ENCODE results near the gene IFIT1. TPM values are rescaled to one million over a fixed set of nuclear protein-coding genes. Genes with fewer than 3 reads are reported as not detected.
"Not testable (repeated sequence)": the region's sequence is repeated elsewhere in the genome, so short reads cannot be mapped to it uniquely, and the experiment has no call there.

Gene IFIT1
- total and polyA plus RNA-seq, 4 experiments from 2014 or later: 4.3 to 15.2 (median 5.7) TPM

GRCh38 chr10:89347701-89348457 is 44.5 kb upstream of the IFIT1 start:
- intact Hi-C loops (cut with micrococcal nuclease): no loop called here

GRCh38 chr10:89348481-89348880 is 43.9 kb upstream of the IFIT1 start:
- H3K36me3 Mint-ChIP-seq: no peaks in the 10 kb centered on the region
- no peak for DNase-seq
- H3K4me1 Mint-ChIP-seq: peaks cover 4 to 17% (median 6%) of the 10 kb centered on the region in 4 donors
- POLR2A ChIA-PET (ENCODE audit: partially characterized antibody): no interaction called here
- Histone ChIP-seq H3K27me3 (ENCODE audit: insufficient read depth, low read length) (no peaks in the 10 kb centered on the region), H3K4me1 (ENCODE audit: insufficient read depth, low read length) (peaks cover 6% of the 10 kb centered on the region), H3K27ac (ENCODE audit: low read depth, low read length) (no peak overlapping the region), H3K4me3 (ENCODE audit: low read length in 2 of 2) (no peak overlapping the region), H3K36me3 (ENCODE audit: insufficient read depth, low read length) (no peaks in the 10 kb centered on the region), H3K9me3 (ENCODE audit: control insufficient read depth in 1 of 2, low read length in 2 of 2) (no peaks in the 10 kb centered on the region)
- no peak overlapping the region for H3K4me3 Mint-ChIP-seq
- H3K27me3 Mint-ChIP-seq: peaks cover 2 to 5% of the 10 kb centered on the region in 2 donors
- no peak overlapping the region for H3K27ac Mint-ChIP-seq
- CTCF ChIA-PET (ENCODE audit: partially characterized antibody): interaction anchor here (1.0 kb wide), 1 partner anchor 11 kb away, joined by 3 read pairs; no protein-coding TSS in a partner anchor
- intact Hi-C loops (cut with micrococcal nuclease): no loop called here
- no peaks in the 10 kb centered on the region for H3K9me3 Mint-ChIP-seq

More at GRCh38 chr10:89347701-89348457, 44.5 kb upstream of the IFIT1 start:
- Histone ChIP-seq H3K9me3 (ENCODE audit: control insufficient read depth in 1 of 2, low read length in 2 of 2) (no peaks in the 10 kb centered on the region), H3K27me3 (ENCODE audit: insufficient read depth, low read length) (no peaks in the 10 kb centered on the region), H3K4me1 (ENCODE audit: insufficient read depth, low read length) (peaks cover 6% of the 10 kb centered on the region), H3K27ac (ENCODE audit: low read depth, low read length) (no peak overlapping the region), H3K4me3 (ENCODE audit: low read length in 2 of 2) (no peak overlapping the region), H3K36me3 (ENCODE audit: insufficient read depth, low read length) (no peaks in the 10 kb centered on the region)
- ChIA-PET POLR2A (ENCODE audit: partially characterized antibody) (no interaction called here), CTCF (ENCODE audit: partially characterized antibody) (interaction anchor here (1.0 kb wide), 1 partner anchor 11 kb away, joined by 3 read pairs; no protein-coding TSS in a partner anchor)
- DNase-seq: no peak
- Mint-ChIP-seq H3K27me3 (peaks cover 2 to 6% of the 10 kb centered on the region in 2 donors), H3K4me3 (no peak overlapping the region), H3K4me1 (peaks cover 4 to 17% (median 6%) of the 10 kb centered on the region in 4 donors), H3K27ac (no peak overlapping the region), H3K36me3 (no peaks in the 10 kb centered on the region), H3K9me3 (no peaks in the 10 kb centered on the region)

- ChIA-PET CTCF (ENCODE audit: partially characterized antibody) (no interaction called here), POLR2A (ENCODE audit: partially characterized antibody) (no interaction called here)
- intact Hi-C loops (cut with micrococcal nuclease): no loop called here
- peaks cover 2 to 6% of the 10 kb centered on the region in 2 donors for H3K27me3 Mint-ChIP-seq
- Histone ChIP-seq H3K27me3 (ENCODE audit: insufficient read depth, low read length) (no peaks in the 10 kb centered on the region), H3K36me3 (ENCODE audit: insufficient read depth, low read length) (no peaks in the 10 kb centered on the region), H3K4me1 (ENCODE audit: insufficient read depth, low read length) (peaks cover 6% of the 10 kb centered on the region), H3K9me3 (ENCODE audit: control insufficient read depth in 1 of 2, low read length in 2 of 2) (no peaks in the 10 kb centered on the region), H3K4me3 (ENCODE audit: low read length in 2 of 2) (no peak overlapping the region), H3K27ac (ENCODE audit: low read depth, low read length) (no peak overlapping the region)
- no peak overlapping the region for H3K27ac Mint-ChIP-seq
- DNase-seq: no peak
- H3K36me3 Mint-ChIP-seq: peaks cover 0 to 3% of the 10 kb centered on the region in 2 donors
- peaks cover 0 to 2% (median 0%) of the 10 kb centered on the region in 8 donors for H3K9me3 Mint-ChIP-seq
- H3K4me3 Mint-ChIP-seq: no peak overlapping the region
- peaks cover 4 to 17% (median 6%) of the 10 kb centered on the region in 4 donors for H3K4me1 Mint-ChIP-seq
These were observed 43.4 kb upstream of the IFIT1 start for GRCh38 chr10:89348975-89349374.

- H3K4me3 ChIP-seq (ENCODE audit: low read length in 2 of 2); H3K4me1 ChIP-seq (ENCODE audit: insufficient read depth, low read length); H3K9me3 ChIP-seq (ENCODE audit: control insufficient read depth in 1 of 2, low read length in 2 of 2); intact Hi-C loops (cut with micrococcal nuclease); H3K27me3 Mint-ChIP-seq; H3K36me3 Mint-ChIP-seq; H3K27ac ChIP-seq (ENCODE audit: low read depth, low read length); H3K9me3 Mint-ChIP-seq; DNase-seq; H3K36me3 ChIP-seq (ENCODE audit: insufficient read depth, low read length); H3K27me3 ChIP-seq (ENCODE audit: insufficient read depth, low read length); POLR2A ChIA-PET (ENCODE audit: partially characterized antibody): not testable (repeated sequence)
- CTCF ChIA-PET (ENCODE audit: partially characterized antibody): interaction anchor here (1.1 kb wide), 1 partner anchor 12 kb away, joined by 3 read pairs; no protein-coding TSS in a partner anchor
- H3K4me3 Mint-ChIP-seq: peak overlapping the region in 6 of 8 donors; percentile 1 to 53 (median 18)
- peak overlapping the region in 2 of 7 donors; percentile 24 to 32 for H3K27ac Mint-ChIP-seq
- H3K4me1 Mint-ChIP-seq: peaks cover 2 to 17% (median 6%) of the 10 kb centered on the region in 4 donors
These were observed 41.6 kb upstream of the IFIT1 start for GRCh38 chr10:89350631-89351315.

DNA sequence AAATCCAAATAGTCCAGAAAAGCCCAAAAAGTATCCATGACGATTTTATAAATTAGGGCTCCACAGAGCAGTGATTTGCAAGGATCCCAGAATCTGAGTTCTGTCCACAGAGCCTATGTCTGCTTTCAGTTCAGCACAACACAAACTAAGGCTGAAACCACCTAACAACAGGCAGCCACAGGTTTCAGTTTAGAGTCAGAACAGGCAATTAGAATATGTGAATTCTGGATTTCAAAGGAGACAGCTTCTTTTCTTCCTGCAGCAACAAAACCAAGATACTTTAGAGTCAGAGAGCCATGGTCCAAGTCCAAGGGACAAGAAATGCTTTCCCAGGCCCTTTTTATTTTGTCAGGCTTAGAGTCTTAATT is 41.0 kb upstream of the IFIT1 start:
- Histone ChIP-seq H3K9me3 (ENCODE audit: control insufficient read depth in 1 of 2, low read length in 2 of 2) (no peaks in the 10 kb centered on the region), H3K27me3 (ENCODE audit: insufficient read depth, low read length) (no peaks in the 10 kb centered on the region), H3K4me3 (ENCODE audit: low read length in 2 of 2) (no peak overlapping the region), H3K27ac (ENCODE audit: low read depth, low read length) (no peak overlapping the region), H3K4me1 (ENCODE audit: insufficient read depth, low read length) (peaks cover 6% of the 10 kb centered on the region), H3K36me3 (ENCODE audit: insufficient read depth, low read length) (no peaks in the 10 kb centered on the region)
- Mint-ChIP-seq H3K9me3 (peaks cover 0 to 4% (median 0%) of the 10 kb centered on the region in 8 donors), H3K27me3 (peaks cover 2 to 6% of the 10 kb centered on the region in 2 donors), H3K27ac (no peak overlapping the region), H3K36me3 (peaks cover 0 to 6% of the 10 kb centered on the region in 2 donors), H3K4me3 (peak overlapping the region in 1 of 8 donors; percentile 53), H3K4me1 (peaks cover 2 to 17% (median 7%) of the 10 kb centered on the region in 4 donors)
- no peak for DNase-seq
- CTCF ChIA-PET (ENCODE audit: partially characterized antibody): no interaction called here
- intact Hi-C loops (cut with micrococcal nuclease): no loop called here
- POLR2A ChIA-PET (ENCODE audit: partially characterized antibody): no interaction called here

DNA sequence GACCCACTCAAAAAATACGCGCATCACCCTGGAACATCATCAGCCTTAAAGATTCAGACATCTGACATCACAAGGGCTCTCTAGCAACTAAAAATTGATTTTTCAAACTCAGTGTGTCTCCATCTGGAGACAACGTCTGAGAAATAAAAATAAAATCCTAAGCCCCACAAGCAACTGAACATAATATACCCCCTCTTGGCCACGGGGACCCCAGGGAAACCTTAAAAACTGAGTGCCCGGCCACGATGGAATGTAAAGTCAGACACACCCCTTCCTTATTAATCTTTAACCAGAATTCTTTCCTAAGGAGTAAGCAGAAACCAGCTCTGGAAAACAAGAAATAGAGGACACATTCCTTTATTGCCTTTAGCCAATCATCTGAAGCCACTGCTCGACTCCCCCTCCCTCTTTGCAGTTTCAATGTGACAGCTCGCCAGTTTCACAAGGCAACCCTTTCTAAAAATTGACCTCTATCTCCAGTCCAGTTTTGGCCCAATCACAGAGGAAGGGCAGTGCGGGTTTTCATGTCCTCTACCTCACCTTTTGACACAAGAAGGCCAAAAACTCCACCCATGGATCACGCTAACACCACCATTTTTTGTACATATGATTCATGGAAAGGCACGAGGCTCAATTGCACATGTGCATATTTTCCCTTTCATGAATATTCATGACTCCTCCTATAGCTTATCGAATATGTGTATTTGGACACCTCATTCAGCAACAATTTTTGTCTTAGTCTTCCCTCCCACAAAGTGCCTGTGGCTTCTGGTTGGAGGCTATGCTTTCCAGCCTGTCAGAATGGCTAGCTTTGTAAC is 40.4 kb upstream of the IFIT1 start:
- Mint-ChIP-seq H3K36me3 (peaks cover 0 to 6% of the 10 kb centered on the region in 2 donors), H3K4me3 (no peak overlapping the region), H3K4me1 (peaks cover 2 to 17% (median 7%) of the 10 kb centered on the region in 4 donors), H3K27me3 (peaks cover 2 to 6% of the 10 kb centered on the region in 2 donors), H3K9me3 (peaks cover 0 to 4% (median 0%) of the 10 kb centered on the region in 8 donors), H3K27ac (no peak overlapping the region)
- Histone ChIP-seq H3K36me3 (ENCODE audit: insufficient read depth, low read length) (no peaks in the 10 kb centered on the region), H3K4me3 (ENCODE audit: low read length in 2 of 2) (no peak overlapping the region), H3K9me3 (ENCODE audit: control insufficient read depth in 1 of 2, low read length in 2 of 2) (no peaks in the 10 kb centered on the region), H3K27ac (ENCODE audit: low read depth, low read length) (no peak overlapping the region), H3K4me1 (ENCODE audit: insufficient read depth, low read length) (peaks cover 6% of the 10 kb centered on the region), H3K27me3 (ENCODE audit: insufficient read depth, low read length) (no peaks in the 10 kb centered on the region)
- POLR2A ChIA-PET (ENCODE audit: partially characterized antibody): no interaction called here
- CTCF ChIA-PET (ENCODE audit: partially characterized antibody): interaction anchor here (1.0 to 1.4 kb wide), 2 partner anchors 9 to 17 kb away, joined by 3 to 6 read pairs; no protein-coding TSS in a partner anchor
- intact Hi-C loops (cut with micrococcal nuclease): no loop called here
- no peak for DNase-seq

Data from CD4-positive, alpha-beta memory T cell (primary cell).